SU-DHL-6 (cell line): ENCODE measurements around the gene TAF12.

Source experiments
- H2AFZ ChIP-seq: fragments of 200-600 bp; sonication (generic); 2 replicates; pipeline ENCODE4 v1.6.1; 2014; ENCODE audit warnings: low read depth, mild to moderate bottlenecking, moderate library complexity, mixed read lengths, antibody characterized with exemption, low read length; ENCODE audit not compliant: severe bottlenecking
- H3F3A ChIP-seq: fragments of 200-600 bp; shearing (Covaris generic); 2 replicates; pipeline ENCODE4 v1.6.0; 2016; ENCODE audit warnings: antibody characterized with exemption, mild to moderate bottlenecking; ENCODE audit not compliant: insufficient read depth
- H3K27ac ChIP-seq: fragments of 200-600 bp; sonication (generic); 2 replicates; pipeline ENCODE4 v1.5.1; 2016; ENCODE audit warnings: low read depth, mild to moderate bottlenecking, low read length, moderate library complexity, mixed read lengths
- H3K27me3 ChIP-seq: fragments of 200-600 bp; sonication (generic), shearing (Covaris generic); 2 replicates; pipeline ENCODE4 v1.6.0; 2014; ENCODE audit warnings: mild to moderate bottlenecking, low read length
- H3K36me3 ChIP-seq: fragments of 200-600 bp; sonication (generic); 2 replicates; pipeline ENCODE4 v1.6.1; 2014; ENCODE audit warnings: mild to moderate bottlenecking, low read length, mixed read lengths
- H3K4me2 ChIP-seq: fragments of 300-600, 200-600 bp; shearing (Covaris generic), sonication (generic); 2 replicates; pipeline ENCODE4 v1.6.0; 2014; ENCODE audit warnings: low read length, low read depth, mild to moderate bottlenecking; ENCODE audit not compliant: poor library complexity, severe bottlenecking
- H3K4me3 ChIP-seq: fragments of 200-600 bp; sonication (generic); 2 replicates; pipeline ENCODE4 v1.5.1; 2014; ENCODE audit warnings: antibody characterized with exemption, low read length, mild to moderate bottlenecking, mixed read lengths; ENCODE audit not compliant: insufficient read depth, poor library complexity, severe bottlenecking
- H3K79me2 ChIP-seq: fragments of 200-600 bp; sonication (generic); 2 replicates; pipeline ENCODE4 v1.6.1; 2014; ENCODE audit warnings: mild to moderate bottlenecking, low read length, moderate library complexity; ENCODE audit not compliant: insufficient read depth
- H3K9ac ChIP-seq: fragments of 200-600 bp; sonication (generic); 2 replicates; pipeline ENCODE4 v1.7.0; 2014; ENCODE audit warnings: mild to moderate bottlenecking, low read length
- H3K9me2 ChIP-seq: fragments of 200-600 bp; sonication (generic); replicated peaks from 2 replicates; pipeline ENCODE4 v1.6.1; 2014; ENCODE audit warnings: low read length; ENCODE audit not compliant: insufficient read depth
- H3K9me3 ChIP-seq: fragments of 200-600 bp; sonication (generic); 2 replicates; pipeline ENCODE4 v1.6.1; 2014; ENCODE audit warnings: low read length, mixed read lengths; ENCODE audit not compliant: insufficient read depth
- H4K20me1 ChIP-seq: fragments of 200-600 bp; sonication (generic); 2 replicates; pipeline ENCODE4 v1.6.1; 2014; ENCODE audit warnings: low read depth, mild to moderate bottlenecking, antibody characterized with exemption, low read length, moderate library complexity, mixed read lengths
- CTCF ChIP-seq: fragments of 200-600 bp; sonication (generic); IDR thresholded peaks from one replicate; pipeline ENCODE4 v1.5.1; 2017; ENCODE audit warnings: antibody characterized with exemption, mild to moderate bottlenecking, low read length, moderate library complexity; ENCODE audit not compliant: insufficient read depth, poor library complexity, severe bottlenecking
- EZH2phosphoT487 ChIP-seq: fragments of 200-600 bp; sonication (generic), shearing (Covaris generic); conservative IDR thresholded peaks from 2 replicates; pipeline ENCODE4 v1.6.1; 2018; ENCODE audit warnings: mild to moderate bottlenecking, antibody characterized with exemption, low read length, moderate library complexity, mixed read lengths

The TAF12 gene

GRCh38 chr1:28644494-28644893, 1.6 kb upstream of the TAF12 start:
- H3K9me3 ChIP-seq = no peaks in the 10 kb centered on the region
- H3K4me3 ChIP-seq = no peak overlapping the region
- H3K4me2 ChIP-seq = peak overlapping the region; percentile 89
- H3K9me2 ChIP-seq = no peaks in the 10 kb centered on the region
- peaks cover 32% of the 10 kb centered on the region for H3K79me2 ChIP-seq
- no peak for TF ChIP-seq CTCF
- TF ChIP-seq EZH2phosphoT487 = no peak
- H3K27me3 ChIP-seq = no peaks in the 10 kb centered on the region
- H2AFZ ChIP-seq = peak overlapping the region; percentile 2
- no peaks in the 10 kb centered on the region for H3K36me3 ChIP-seq
- H4K20me1 ChIP-seq = no peaks in the 10 kb centered on the region
- peak overlapping the region; percentile 96 for H3K9ac ChIP-seq
- peak overlapping the region; percentile 90 for H3K27ac ChIP-seq
- H3F3A ChIP-seq = peaks cover 32% of the 10 kb centered on the region

- H3K4me2 ChIP-seq = peak overlapping the region; percentile 77
- H3K27me3 ChIP-seq = no peaks in the 10 kb centered on the region
- no peaks in the 10 kb centered on the region for H3K9me3 ChIP-seq
- H4K20me1 ChIP-seq = no peaks in the 10 kb centered on the region
- peaks cover 17% of the 10 kb centered on the region for H3F3A ChIP-seq
- peaks cover 35% of the 10 kb centered on the region for H3K79me2 ChIP-seq
- H3K9me2 ChIP-seq = no peaks in the 10 kb centered on the region
- peak overlapping the region; percentile 74 for H3K4me3 ChIP-seq
- TF ChIP-seq CTCF (no peak), EZH2phosphoT487 (no peak)
- H3K9ac ChIP-seq = peak overlapping the region; percentile 96
- no peaks in the 10 kb centered on the region for H3K36me3 ChIP-seq
- peak overlapping the region; percentile 73 for H2AFZ ChIP-seq
- peak overlapping the region; percentile 56 for H3K27ac ChIP-seq
Observed at GRCh38 chr1:28642056-28642846, 616 bp downstream of the TAF12 start.

GRCh38 chr1:28640766-28641165, 2.1 kb downstream of the TAF12 start:
- H3K4me2 ChIP-seq = peak overlapping the region; percentile 77

More at GRCh38 chr1:28640766-28641165, 2.1 kb downstream of the TAF12 start:
- no peaks in the 10 kb centered on the region for H3K9me3 ChIP-seq
- no peaks in the 10 kb centered on the region for H4K20me1 ChIP-seq
- no peaks in the 10 kb centered on the region for H3K36me3 ChIP-seq
- H3K9me2 ChIP-seq = no peaks in the 10 kb centered on the region
- no peaks in the 10 kb centered on the region for H3K27me3 ChIP-seq
- peaks cover 15% of the 10 kb centered on the region for H3F3A ChIP-seq
- TF ChIP-seq CTCF = no peak
- no peak for TF ChIP-seq EZH2phosphoT487
- H3K4me3 ChIP-seq = no peak overlapping the region
- 0 out of 2 replicates have a peak overlapping the region, but pooled peaks have one; percentile 96 for H3K9ac ChIP-seq
- no peak overlapping the region for H2AFZ ChIP-seq
- peaks cover 35% of the 10 kb centered on the region for H3K79me2 ChIP-seq
- H3K27ac ChIP-seq = no peak overlapping the region
